Measurements from ENCODE around the gene HSPB9.
"Not testable (repeated sequence)": the region's sequence is repeated elsewhere in the genome, so short reads cannot be mapped to it uniquely, and the experiment has no call there.

HSPB9 gene

GRCh38 chr17:42120161-42120769, 2.3 kb upstream of the HSPB9 start:
- no peak for DNase-seq

GRCh38 chr17:42120770-42121769, 1.5 kb upstream of the HSPB9 start, which contains the start of gene KAT2A:
Gene KAT2A, minus strand, starts transcription at chr17:42121367. Its CDS starts 63 bp downstream, at chr17:42121304.
- DNase-seq = peak; percentile 85

- DNase-seq = no peak
Observed at GRCh38 chr17:42124256-42124655, 1.7 kb downstream of the HSPB9 start.

- no peak for DNase-seq
Observed at GRCh38 chr17:42125565-42125964, 3.0 kb downstream of the HSPB9 start.

GRCh38 chr17:42126836-42127235, 4.2 kb downstream of the HSPB9 start:
- no peak for DNase-seq

GRCh38 chr17:42127414-42127813, 4.8 kb downstream of the HSPB9 start:
- DNase-seq = no peak

GRCh38 chr17:42129109-42129837, 6.7 kb downstream of the HSPB9 start:
- DNase-seq = peak; percentile 68

- DNase-seq = no peak
Observed at GRCh38 chr17:42130310-42130936, 7.8 kb downstream of the HSPB9 start.

GRCh38 chr17:42131232-42131631, 8.6 kb downstream of the HSPB9 start:
- DNase-seq = no peak

- DNase-seq = peak; percentile 56
Observed at GRCh38 chr17:42131981-42132432, 9.4 kb downstream of the HSPB9 start.

GRCh38 chr17:42132941-42133340, 10.3 kb downstream of the HSPB9 start:
- peak; percentile 88 for DNase-seq

GRCh38 chr17:42133461-42134041, 10.9 kb downstream of the HSPB9 start:
- no peak for DNase-seq

- DNase-seq = no peak
Observed at GRCh38 chr17:42135151-42135550, 12.5 kb downstream of the HSPB9 start.

GRCh38 chr17:42135664-42136653, 13.4 kb downstream of the HSPB9 start:
- peak; percentile 84 for DNase-seq

GRCh38 chr17:42136654-42137051, 14.0 kb downstream of the HSPB9 start:
- no peak for DNase-seq

- DNase-seq = no peak
Observed at GRCh38 chr17:42138749-42139492, 16.3 kb downstream of the HSPB9 start.

GRCh38 chr17:42140690-42141089, 18.1 kb downstream of the HSPB9 start:
- DNase-seq = not testable (repeated sequence)

- no peak for DNase-seq
Observed at GRCh38 chr17:42141382-42141781, 18.8 kb downstream of the HSPB9 start.

- DNase-seq = no peak
Observed at GRCh38 chr17:42142371-42142896, 19.8 kb downstream of the HSPB9 start.

- not testable (repeated sequence) for DNase-seq
Observed at GRCh38 chr17:42143138-42143537, 20.5 kb downstream of the HSPB9 start.
